GM18508 (cell line): Measurements from ENCODE around the gene ANKMY2.
"Not testable (repeated sequence)": the region's sequence is repeated elsewhere in the genome, so short reads cannot be mapped to it uniquely, and the experiment has no call there.

Source experiments
- ATAC-seq: cut with Tn5 transposase; IDR thresholded peaks from one replicate; pipeline ENCODE4 v1.9.1; 2021; ENCODE audit warnings: moderate number of reproducible peaks; ENCODE audit not compliant: insufficient read depth, unreplicated experiment

ANKMY2 gene

GRCh38 chr7:16636555-16637101 is 8.9 kb downstream of the ANKMY2 start:
- ATAC-seq: no peak

GRCh38 chr7:16634271-16634738 is 11.2 kb downstream of the ANKMY2 start:
- ATAC-seq: no peak

- ATAC-seq: no peak
Measured at GRCh38 chr7:16630654-16631053, 14.9 kb downstream of the ANKMY2 start.

- ATAC-seq: no peak
Measured at GRCh38 chr7:16627236-16627635, 18.3 kb downstream of the ANKMY2 start.

GRCh38 chr7:16626388-16626787 is 19.2 kb downstream of the ANKMY2 start:
- no peak for ATAC-seq

GRCh38 chr7:16619979-16620408 is 25.6 kb downstream of the ANKMY2 start:
- peak; percentile 86 for ATAC-seq

GRCh38 chr7:16616542-16616941 is 29.0 kb downstream of the ANKMY2 start:
- ATAC-seq: no peak

- ATAC-seq: no peak
Measured at GRCh38 chr7:16616122-16616521, 29.4 kb downstream of the ANKMY2 start.

GRCh38 chr7:16615228-16615627 is 30.3 kb downstream of the ANKMY2 start:
- ATAC-seq: no peak

GRCh38 chr7:16611711-16612110 is 33.8 kb downstream of the ANKMY2 start:
- ATAC-seq: no peak

- ATAC-seq: peak; percentile 95
Measured at GRCh38 chr7:16609842-16610450, 35.6 kb downstream of the ANKMY2 start.

- no peak for ATAC-seq
Measured at GRCh38 chr7:16606704-16607103, 38.9 kb downstream of the ANKMY2 start.

- ATAC-seq: no peak
Measured at GRCh38 chr7:16604054-16604453, 41.5 kb downstream of the ANKMY2 start.

GRCh38 chr7:16603633-16604032 is 41.9 kb downstream of the ANKMY2 start:
- no peak for ATAC-seq

- no peak for ATAC-seq
Measured at GRCh38 chr7:16599860-16600259, 45.7 kb downstream of the ANKMY2 start.

- no peak for ATAC-seq
Measured at GRCh38 chr7:16598015-16598414, 47.5 kb downstream of the ANKMY2 start.

GRCh38 chr7:16595596-16595995 is 50.0 kb downstream of the ANKMY2 start:
- ATAC-seq: not testable (repeated sequence)

- ATAC-seq: no peak
Measured at GRCh38 chr7:16594676-16595075, 50.9 kb downstream of the ANKMY2 start.

GRCh38 chr7:16594061-16594460 is 51.5 kb downstream of the ANKMY2 start:
- ATAC-seq: no peak

- ATAC-seq: no peak
Measured at GRCh38 chr7:16592395-16592794, 53.2 kb downstream of the ANKMY2 start.

GRCh38 chr7:16590424-16590823 is 55.1 kb downstream of the ANKMY2 start:
- no peak for ATAC-seq

GRCh38 chr7:16589881-16590280 is 55.7 kb downstream of the ANKMY2 start:
- ATAC-seq: no peak
